Measurements from ENCODE around the gene NR0B2.

- TF ChIP-seq CTCF (IDR thresholded peaks at IDR 0.05) (no peak), ZFX (IDR thresholded peaks at IDR 0.05; ENCODE audit: borderline replicate concordance) (no peak)
Observed at GRCh38 chr1:26879793-26880192, 34.0 kb downstream of the NR0B2 start.
